Neural cell (in vitro differentiated cells): Measurements from ENCODE around the gene HHATL. TPM values are rescaled to one million over a fixed set of nuclear protein-coding genes. Genes with fewer than 3 reads are reported as not detected.

ENCODE experiments used
- H2AFZ ChIP-seq: fragments of 200-600, 300-800 bp; sonication (generic), shearing (Covaris generic); 2 replicates; pipeline ENCODE4 v1.6.0; 2014; ENCODE audit warnings: low read depth, mild to moderate bottlenecking, antibody characterized with exemption, low read length, moderate library complexity
- H3F3A ChIP-seq: fragments of 200-600 bp; shearing (Covaris generic); 2 replicates; pipeline ENCODE4 v1.6.1; 2016; ENCODE audit warnings: mild to moderate bottlenecking, moderate library complexity, mixed read lengths, antibody characterized with exemption, low read length; ENCODE audit not compliant: insufficient read depth, poor library complexity, severe bottlenecking
- H3K27ac ChIP-seq: fragments of 200-600, 300-800 bp; sonication (generic), shearing (Covaris generic); 2 replicates; pipeline ENCODE4 v1.5.1; 2014; ENCODE audit warnings: mild to moderate bottlenecking, low read length, moderate library complexity
- H3K27me3 ChIP-seq: fragments of 300-800, 200-600 bp; sonication (generic), shearing (Covaris generic); 2 replicates; pipeline ENCODE4 v1.6.0; 2014; ENCODE audit warnings: mild to moderate bottlenecking, low read depth, low read length, moderate library complexity; ENCODE audit not compliant: insufficient read depth
- H3K36me3 ChIP-seq: fragments of 300-800, 200-600 bp; sonication (generic), shearing (Covaris generic); 2 replicates; pipeline ENCODE4 v1.5.1; 2014; ENCODE audit warnings: mild to moderate bottlenecking, antibody characterized with exemption, low read length, moderate library complexity; ENCODE audit not compliant: insufficient read depth
- H3K4me2 ChIP-seq: fragments of 300-800, 200-600 bp; sonication (generic), shearing (Covaris generic); 2 replicates; pipeline ENCODE4 v1.6.0; 2014; ENCODE audit warnings: mild to moderate bottlenecking, low read length
- H3K4me3 ChIP-seq: fragments of 300-800, 200-600 bp; sonication (generic), shearing (Covaris generic); 2 replicates; pipeline ENCODE4 v1.5.1; 2014; ENCODE audit warnings: mild to moderate bottlenecking, low read length, moderate library complexity
- H3K79me2 ChIP-seq: fragments of 200-600 bp; shearing (Covaris generic); replicated peaks from 2 replicates; pipeline ENCODE4 v1.6.0; 2014; ENCODE audit warnings: mild to moderate bottlenecking, low read length, moderate library complexity; ENCODE audit not compliant: insufficient read depth
- H3K9ac ChIP-seq: fragments of 300-800, 200-600 bp; sonication (generic), shearing (Covaris generic); 2 replicates; pipeline ENCODE4 v1.6.1; 2016; ENCODE audit warnings: mild to moderate bottlenecking, low read length, mixed read lengths
- H3K9me2 ChIP-seq: fragments of 200-600 bp; shearing (Covaris generic); 2 replicates; pipeline ENCODE4 v1.6.1; 2016; ENCODE audit warnings: mild to moderate bottlenecking, low read length, mixed read lengths; ENCODE audit not compliant: insufficient read depth
- H3K9me3 ChIP-seq: fragments of 200-600, 300-800 bp; sonication (generic), shearing (Covaris generic); 2 replicates; pipeline ENCODE4 v1.6.1; 2016; ENCODE audit warnings: mild to moderate bottlenecking, mixed run types, low read length, moderate library complexity, mixed read lengths
- H4K20me1 ChIP-seq: fragments of 200-600 bp; shearing (Covaris generic); 2 replicates; pipeline ENCODE4 v1.6.1; 2016; ENCODE audit warnings: mild to moderate bottlenecking, mixed run types; ENCODE audit not compliant: insufficient read depth
- EP300 ChIP-seq: fragments of 450-650 bp; conservative IDR thresholded peaks from 2 replicates; pipeline ENCODE4 v1.6.1; 2014; ENCODE audit warnings: antibody characterized with exemption, mild to moderate bottlenecking, moderate library complexity; ENCODE audit not compliant: poor library complexity, severe bottlenecking
- EZH2 ChIP-seq: fragments of 200-600, 300-800 bp; shearing (Covaris generic), sonication (generic); IDR thresholded peaks from 2 replicates; pipeline ENCODE4 v1.6.1; 2014; ENCODE audit warnings: antibody characterized with exemption, low read length, borderline replicate concordance, mild to moderate bottlenecking; ENCODE audit not compliant: insufficient read depth, poor library complexity, severe bottlenecking
- MXI1 ChIP-seq: fragments of 450-650 bp; conservative IDR thresholded peaks from 2 replicates; pipeline ENCODE4 v1.6.1; 2014; ENCODE audit warnings: antibody characterized with exemption, mild to moderate bottlenecking; ENCODE audit not compliant: poor library complexity, severe bottlenecking
- POLR2AphosphoS5 ChIP-seq: IDR thresholded peaks from 2 replicates; pipeline ENCODE4 v1.6.1; 2012
- RAD21 ChIP-seq: fragments of 450-650 bp; conservative IDR thresholded peaks from 2 replicates; pipeline ENCODE4 v1.6.1; 2014; ENCODE audit warnings: antibody characterized with exemption, mild to moderate bottlenecking, moderate library complexity
- SMC3 ChIP-seq: fragments of 450-650 bp; conservative IDR thresholded peaks from 2 replicates; pipeline ENCODE4 v1.6.1; 2014; ENCODE audit warnings: antibody characterized with exemption, mild to moderate bottlenecking, moderate library complexity; ENCODE audit not compliant: poor library complexity
- TAF1 ChIP-seq: IDR thresholded peaks from 2 replicates; pipeline ENCODE4 v1.6.1; 2012; ENCODE audit warnings: low read depth
- polyA plus RNA-seq: library from polyadenylated mRNA; depleted of rRNA; stranded (reverse); fragments of >200 nt; gene quantifications from 2 replicates; pipeline ENCODE4 v1.2.3, GENCODE V29; 2014
- TF ChIP-seq, protein P1 (sequence below): fragments of 450-650 bp; IDR thresholded peaks from 2 replicates; pipeline ENCODE4 v1.5.1; 2014; ENCODE audit warnings: antibody characterized with exemption, mild to moderate bottlenecking, moderate library complexity; ENCODE audit not compliant: poor library complexity, severe bottlenecking
- TF ChIP-seq, protein P2 (sequence below): IDR thresholded peaks from 2 replicates; pipeline ENCODE4 v1.6.1; 2012; ENCODE audit warnings: borderline replicate concordance

HHATL gene
- polyA plus RNA-seq, 1 donor from 2014 or later, result not detected

DNA sequence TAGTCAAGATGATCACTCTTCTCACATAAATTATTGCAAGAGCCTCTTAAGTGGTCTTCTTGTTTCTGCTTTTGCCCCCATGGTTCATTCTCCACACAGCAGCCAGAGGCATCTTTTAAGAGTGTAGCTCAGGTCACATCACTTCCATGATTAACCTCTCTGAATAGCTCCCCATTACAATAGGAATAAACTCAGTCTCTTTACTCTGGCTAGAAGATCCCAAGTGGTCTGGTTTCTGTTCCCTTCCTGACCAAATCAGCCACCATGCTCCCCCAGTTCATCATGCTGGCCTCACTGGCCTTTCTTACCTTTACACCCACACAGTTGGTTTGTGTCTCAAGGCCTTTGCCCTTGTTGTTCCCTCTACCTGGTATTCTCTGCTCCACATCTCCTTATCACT is 8.2 kb downstream of the HHATL start:
- H3K9me3 ChIP-seq, result no peaks in the 10 kb centered on the region
- no peaks in the 10 kb centered on the region for H3F3A ChIP-seq
- H3K27me3 ChIP-seq, result no peaks in the 10 kb centered on the region
- no peak overlapping the region for H2AFZ ChIP-seq
- H4K20me1 ChIP-seq, result no peaks in the 10 kb centered on the region
- H3K79me2 ChIP-seq, result no peaks in the 10 kb centered on the region
- no peak overlapping the region for H3K27ac ChIP-seq
- H3K9ac ChIP-seq, result no peak overlapping the region
- H3K4me3 ChIP-seq, result no peak overlapping the region
- TF ChIP-seq, protein P1, sequence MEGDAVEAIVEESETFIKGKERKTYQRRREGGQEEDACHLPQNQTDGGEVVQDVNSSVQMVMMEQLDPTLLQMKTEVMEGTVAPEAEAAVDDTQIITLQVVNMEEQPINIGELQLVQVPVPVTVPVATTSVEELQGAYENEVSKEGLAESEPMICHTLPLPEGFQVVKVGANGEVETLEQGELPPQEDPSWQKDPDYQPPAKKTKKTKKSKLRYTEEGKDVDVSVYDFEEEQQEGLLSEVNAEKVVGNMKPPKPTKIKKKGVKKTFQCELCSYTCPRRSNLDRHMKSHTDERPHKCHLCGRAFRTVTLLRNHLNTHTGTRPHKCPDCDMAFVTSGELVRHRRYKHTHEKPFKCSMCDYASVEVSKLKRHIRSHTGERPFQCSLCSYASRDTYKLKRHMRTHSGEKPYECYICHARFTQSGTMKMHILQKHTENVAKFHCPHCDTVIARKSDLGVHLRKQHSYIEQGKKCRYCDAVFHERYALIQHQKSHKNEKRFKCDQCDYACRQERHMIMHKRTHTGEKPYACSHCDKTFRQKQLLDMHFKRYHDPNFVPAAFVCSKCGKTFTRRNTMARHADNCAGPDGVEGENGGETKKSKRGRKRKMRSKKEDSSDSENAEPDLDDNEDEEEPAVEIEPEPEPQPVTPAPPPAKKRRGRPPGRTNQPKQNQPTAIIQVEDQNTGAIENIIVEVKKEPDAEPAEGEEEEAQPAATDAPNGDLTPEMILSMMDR, result no peak
- TF ChIP-seq MXI1, result no peak
- no peak for TF ChIP-seq SMC3
- no peak for TF ChIP-seq EZH2
- TF ChIP-seq RAD21, result no peak
- TF ChIP-seq TAF1, result no peak
- TF ChIP-seq, protein P2, sequence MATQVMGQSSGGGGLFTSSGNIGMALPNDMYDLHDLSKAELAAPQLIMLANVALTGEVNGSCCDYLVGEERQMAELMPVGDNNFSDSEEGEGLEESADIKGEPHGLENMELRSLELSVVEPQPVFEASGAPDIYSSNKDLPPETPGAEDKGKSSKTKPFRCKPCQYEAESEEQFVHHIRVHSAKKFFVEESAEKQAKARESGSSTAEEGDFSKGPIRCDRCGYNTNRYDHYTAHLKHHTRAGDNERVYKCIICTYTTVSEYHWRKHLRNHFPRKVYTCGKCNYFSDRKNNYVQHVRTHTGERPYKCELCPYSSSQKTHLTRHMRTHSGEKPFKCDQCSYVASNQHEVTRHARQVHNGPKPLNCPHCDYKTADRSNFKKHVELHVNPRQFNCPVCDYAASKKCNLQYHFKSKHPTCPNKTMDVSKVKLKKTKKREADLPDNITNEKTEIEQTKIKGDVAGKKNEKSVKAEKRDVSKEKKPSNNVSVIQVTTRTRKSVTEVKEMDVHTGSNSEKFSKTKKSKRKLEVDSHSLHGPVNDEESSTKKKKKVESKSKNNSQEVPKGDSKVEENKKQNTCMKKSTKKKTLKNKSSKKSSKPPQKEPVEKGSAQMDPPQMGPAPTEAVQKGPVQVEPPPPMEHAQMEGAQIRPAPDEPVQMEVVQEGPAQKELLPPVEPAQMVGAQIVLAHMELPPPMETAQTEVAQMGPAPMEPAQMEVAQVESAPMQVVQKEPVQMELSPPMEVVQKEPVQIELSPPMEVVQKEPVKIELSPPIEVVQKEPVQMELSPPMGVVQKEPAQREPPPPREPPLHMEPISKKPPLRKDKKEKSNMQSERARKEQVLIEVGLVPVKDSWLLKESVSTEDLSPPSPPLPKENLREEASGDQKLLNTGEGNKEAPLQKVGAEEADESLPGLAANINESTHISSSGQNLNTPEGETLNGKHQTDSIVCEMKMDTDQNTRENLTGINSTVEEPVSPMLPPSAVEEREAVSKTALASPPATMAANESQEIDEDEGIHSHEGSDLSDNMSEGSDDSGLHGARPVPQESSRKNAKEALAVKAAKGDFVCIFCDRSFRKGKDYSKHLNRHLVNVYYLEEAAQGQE, result no peak
- TF ChIP-seq EP300, result no peak
- no peak for TF ChIP-seq POLR2AphosphoS5
- H3K4me2 ChIP-seq, result no peak overlapping the region
- no peaks in the 10 kb centered on the region for H3K36me3 ChIP-seq
- H3K9me2 ChIP-seq, result no peaks in the 10 kb centered on the region

DNA sequence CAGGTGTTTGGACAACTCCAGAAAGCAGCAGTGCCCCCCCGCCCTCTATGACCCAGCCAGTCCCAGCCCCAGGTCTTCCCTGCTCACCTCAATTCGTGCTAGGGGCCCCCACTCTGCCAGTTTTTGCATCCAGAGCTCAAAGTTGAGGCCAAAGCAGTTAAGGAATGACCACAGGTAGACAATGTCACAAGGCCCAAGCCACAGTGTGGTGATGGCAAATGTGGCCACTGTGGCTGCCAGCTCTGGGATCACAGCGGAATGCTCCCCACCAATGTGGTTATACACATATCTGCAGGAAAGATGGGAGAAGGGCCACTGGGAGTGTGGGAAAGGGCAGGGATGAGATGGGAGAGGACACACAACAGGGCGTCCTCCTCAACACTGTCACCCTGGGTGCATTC is 9.1 kb downstream of the HHATL start:
- H3K4me2 ChIP-seq, result no peak overlapping the region
- H3K9ac ChIP-seq, result no peak overlapping the region
- H3K9me3 ChIP-seq, result no peaks in the 10 kb centered on the region
- no peaks in the 10 kb centered on the region for H3K27me3 ChIP-seq
- no peak overlapping the region for H3K27ac ChIP-seq
- no peak overlapping the region for H2AFZ ChIP-seq
- no peaks in the 10 kb centered on the region for H3K9me2 ChIP-seq
- H3K79me2 ChIP-seq, result no peaks in the 10 kb centered on the region
- TF ChIP-seq EZH2 (no peak), TAF1 (no peak), EP300 (no peak), SMC3 (no peak), RAD21 (no peak), MXI1 (no peak)
- TF ChIP-seq, protein P1, result no peak
- no peaks in the 10 kb centered on the region for H4K20me1 ChIP-seq
- H3K4me3 ChIP-seq, result no peak overlapping the region
- H3K36me3 ChIP-seq, result no peaks in the 10 kb centered on the region
- no peaks in the 10 kb centered on the region for H3F3A ChIP-seq
